ENCODE measurements around the gene ZNF652. TPM values are rescaled to one million over a fixed set of nuclear protein-coding genes. Genes with fewer than 3 reads are reported as not detected.
"Not testable (repeated sequence)": the region's sequence is repeated elsewhere in the genome, so short reads cannot be mapped to it uniquely, and the experiment has no call there.

Gene ZNF652
- total RNA-seq, 4 donors from 2014 or later = 36.5 to 56.1 (median 42.5) TPM

DNA sequence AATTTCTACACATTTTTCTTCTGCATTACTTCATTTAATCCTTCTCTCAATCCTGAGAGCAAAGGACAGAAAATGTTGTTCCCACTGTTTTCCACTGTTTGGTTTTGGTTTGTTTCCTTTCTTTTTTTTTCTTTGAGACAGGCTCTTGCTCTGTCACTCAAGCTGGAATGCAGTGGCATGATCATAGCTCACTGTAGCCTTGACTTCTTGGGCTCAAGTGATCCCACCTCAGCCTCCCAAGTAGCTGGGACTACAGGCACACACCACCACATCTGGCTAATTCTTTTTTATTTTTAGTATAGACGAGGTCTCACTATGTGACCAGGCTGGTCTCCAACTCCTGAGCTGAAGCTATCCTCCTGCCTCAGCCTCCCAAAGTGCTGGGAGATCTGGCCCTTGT lies 7.0 kb upstream of the ZNF652 start:
- H3K9me3 ChIP-seq = no peaks in the 10 kb centered on the region
- H3K4me1 ChIP-seq = no peaks in the 10 kb centered on the region
- no peak overlapping the region for H3K27ac ChIP-seq
- no peaks in the 10 kb centered on the region for H3K36me3 ChIP-seq
- no peak overlapping the region for H3K4me3 ChIP-seq
- TF ChIP-seq POLR2A (IDR thresholded peaks at IDR 0.05) = no peak
- TF ChIP-seq, protein P1, sequence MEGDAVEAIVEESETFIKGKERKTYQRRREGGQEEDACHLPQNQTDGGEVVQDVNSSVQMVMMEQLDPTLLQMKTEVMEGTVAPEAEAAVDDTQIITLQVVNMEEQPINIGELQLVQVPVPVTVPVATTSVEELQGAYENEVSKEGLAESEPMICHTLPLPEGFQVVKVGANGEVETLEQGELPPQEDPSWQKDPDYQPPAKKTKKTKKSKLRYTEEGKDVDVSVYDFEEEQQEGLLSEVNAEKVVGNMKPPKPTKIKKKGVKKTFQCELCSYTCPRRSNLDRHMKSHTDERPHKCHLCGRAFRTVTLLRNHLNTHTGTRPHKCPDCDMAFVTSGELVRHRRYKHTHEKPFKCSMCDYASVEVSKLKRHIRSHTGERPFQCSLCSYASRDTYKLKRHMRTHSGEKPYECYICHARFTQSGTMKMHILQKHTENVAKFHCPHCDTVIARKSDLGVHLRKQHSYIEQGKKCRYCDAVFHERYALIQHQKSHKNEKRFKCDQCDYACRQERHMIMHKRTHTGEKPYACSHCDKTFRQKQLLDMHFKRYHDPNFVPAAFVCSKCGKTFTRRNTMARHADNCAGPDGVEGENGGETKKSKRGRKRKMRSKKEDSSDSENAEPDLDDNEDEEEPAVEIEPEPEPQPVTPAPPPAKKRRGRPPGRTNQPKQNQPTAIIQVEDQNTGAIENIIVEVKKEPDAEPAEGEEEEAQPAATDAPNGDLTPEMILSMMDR (IDR thresholded peaks at IDR 0.05) = no peak
- H3K27me3 ChIP-seq = no peaks in the 10 kb centered on the region
- DNase-seq = peak in 1 of 3 donors; percentile 2

DNA sequence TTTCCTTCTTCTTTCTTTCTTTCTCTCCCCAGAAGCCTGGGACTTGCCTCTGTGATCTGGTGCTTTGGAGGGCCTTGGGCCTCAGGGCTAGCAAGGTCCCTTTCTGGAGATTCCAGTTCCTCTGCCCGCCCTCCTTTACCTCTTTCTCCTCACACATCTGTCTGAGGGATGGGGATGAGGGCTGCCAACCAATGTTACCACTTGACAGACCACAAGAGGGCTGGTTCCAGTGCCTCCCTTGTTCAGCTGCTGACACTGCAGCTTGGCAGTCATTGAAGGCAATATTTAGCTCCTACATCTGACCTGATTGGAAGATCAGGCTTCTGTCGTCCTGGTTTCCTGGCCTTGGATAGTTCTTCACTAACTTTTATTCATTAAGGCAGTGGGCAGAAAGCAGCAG lies 3.6 kb upstream of the ZNF652 start:
- peak in 2 of 3 donors; percentile 20 to 51 for DNase-seq
- H3K4me1 ChIP-seq = peaks cover 0 to 6% (median 3%) of the 10 kb centered on the region in 4 donors
- no peak overlapping the region for H3K4me3 ChIP-seq
- H3K9me3 ChIP-seq = no peaks in the 10 kb centered on the region
- no peak overlapping the region for H3K27ac ChIP-seq
- TF ChIP-seq POLR2A (IDR thresholded peaks at IDR 0.05) = no peak
- TF ChIP-seq, protein P1 (IDR thresholded peaks at IDR 0.05) = no peak
- H3K27me3 ChIP-seq = no peaks in the 10 kb centered on the region
- H3K36me3 ChIP-seq = no peaks in the 10 kb centered on the region

DNA sequence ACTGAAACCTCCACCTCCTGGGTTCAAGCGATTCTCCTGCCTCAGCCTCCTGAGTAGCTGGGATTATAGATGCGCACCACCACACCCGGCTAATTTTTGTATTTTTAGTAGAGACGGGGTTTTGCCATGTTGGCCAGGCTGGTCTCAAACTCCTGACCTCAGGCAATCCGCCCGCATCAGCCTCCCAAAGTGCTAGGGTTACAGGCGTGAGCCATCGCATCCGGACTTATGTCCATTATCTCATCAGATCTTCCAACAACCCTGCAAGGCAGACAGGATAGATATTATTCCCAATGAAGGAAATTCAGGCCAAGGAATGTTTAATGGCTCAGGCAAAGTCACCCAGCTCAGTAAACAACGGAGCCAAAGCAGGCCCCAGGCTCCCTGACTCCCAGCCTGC lies 3.1 kb upstream of the ZNF652 start:
- H3K27ac ChIP-seq = not testable (repeated sequence)
- H3K4me1 ChIP-seq = peaks cover 0 to 12% (median 4%) of the 10 kb centered on the region in 4 donors

DNA sequence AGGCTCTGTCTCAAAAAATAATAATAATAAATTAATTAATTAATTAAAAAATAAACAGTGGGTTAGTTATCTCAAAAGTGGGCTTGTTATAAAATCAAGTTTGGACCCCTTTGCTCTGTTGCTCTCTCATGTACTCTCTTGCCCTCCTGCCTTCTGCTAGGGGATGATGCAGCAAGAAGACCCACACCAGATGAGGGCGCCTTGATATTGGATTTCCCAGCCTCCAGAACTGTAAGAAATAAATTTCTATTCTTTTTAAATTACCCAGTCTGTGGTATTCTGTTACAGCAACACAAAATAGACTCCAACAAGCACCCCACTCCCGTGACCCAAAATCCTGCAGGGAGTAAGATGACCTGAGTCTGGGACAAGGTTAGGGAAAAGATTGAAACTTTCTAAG lies 2.1 kb upstream of the ZNF652 start:
- TF ChIP-seq, protein P1 (IDR thresholded peaks at IDR 0.05) = no peak
- no peak for TF ChIP-seq POLR2A (IDR thresholded peaks at IDR 0.05)
- Histone ChIP-seq H3K9me3 (no peaks in the 10 kb centered on the region), H3K4me1 (peaks cover 0 to 22% (median 7%) of the 10 kb centered on the region in 4 donors), H3K27me3 (no peaks in the 10 kb centered on the region), H3K36me3 (no peaks in the 10 kb centered on the region), H3K4me3 (no peak overlapping the region), H3K27ac (no peak overlapping the region)
- peak in 1 of 3 donors; percentile 18 for DNase-seq

More for the DNA sequence above, 3.1 kb upstream of the ZNF652 start:
- H3K27me3 ChIP-seq, H3K9me3 ChIP-seq, H3K4me3 ChIP-seq, H3K36me3 ChIP-seq: not testable (repeated sequence)
- DNase-seq = peak in 2 of 3 donors; percentile 12 to 32

DNA sequence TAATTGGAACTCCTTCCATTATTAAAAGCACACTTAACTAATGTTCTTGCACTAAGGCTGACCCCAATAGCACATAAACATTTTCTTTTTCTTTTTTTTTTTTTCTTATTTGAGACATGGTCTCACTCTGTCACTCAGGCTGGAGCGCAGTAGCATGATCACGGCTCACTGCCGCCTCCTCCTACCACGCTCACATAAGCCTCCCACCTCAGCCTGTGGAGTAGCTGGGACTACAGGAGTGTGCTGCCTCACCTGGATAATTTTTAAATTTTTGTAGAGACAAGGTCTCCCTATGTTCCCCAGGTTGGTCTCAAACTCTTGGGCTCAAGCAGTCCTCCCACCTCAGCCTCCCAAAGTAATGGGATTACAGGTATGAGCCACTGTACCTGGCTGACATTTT lies 1.2 kb upstream of the ZNF652 start:
- no peaks in the 10 kb centered on the region for H3K36me3 ChIP-seq
- peak overlapping the region in 1 of 4 donors; percentile 100 for H3K27ac ChIP-seq
- peaks cover 0 to 29% (median 9%) of the 10 kb centered on the region in 4 donors for H3K4me1 ChIP-seq
- DNase-seq = peak in 2 of 3 donors; percentile 3 to 37
- no peaks in the 10 kb centered on the region for H3K9me3 ChIP-seq
- TF ChIP-seq POLR2A (IDR thresholded peaks at IDR 0.05) = no peak
- TF ChIP-seq, protein P1 (IDR thresholded peaks at IDR 0.05) = no peak
- H3K4me3 ChIP-seq = no peak overlapping the region
- H3K27me3 ChIP-seq = no peaks in the 10 kb centered on the region

DNA sequence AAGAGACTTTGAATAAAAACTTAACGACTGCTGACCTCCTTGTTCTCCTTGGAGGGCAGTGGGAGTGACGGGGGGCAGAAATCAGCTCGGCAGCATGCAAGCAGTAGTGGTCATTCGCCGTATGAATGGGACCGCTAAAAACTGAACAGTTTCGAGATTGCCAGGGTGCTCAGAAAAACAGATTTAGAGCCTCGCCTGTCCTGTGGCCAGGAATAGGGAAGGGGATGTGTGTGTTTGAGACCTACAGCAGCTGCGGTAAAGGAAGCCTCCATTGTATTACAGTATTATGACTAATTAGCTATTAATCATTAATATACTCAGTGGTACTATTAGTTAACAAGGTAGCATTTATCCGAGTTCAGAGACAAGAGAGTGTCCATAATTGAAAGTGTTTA lies 670 bp upstream of the ZNF652 start:
- DNase-seq = no peak
- Histone ChIP-seq H3K9me3 (no peaks in the 10 kb centered on the region), H3K4me3 (peak overlapping the region; percentile 83 to 100 (median 97)), H3K4me1 (peaks cover 0 to 29% (median 9%) of the 10 kb centered on the region in 4 donors), H3K27me3 (no peaks in the 10 kb centered on the region), H3K27ac (peak overlapping the region; percentile 91 to 100 (median 98)), H3K36me3 (no peaks in the 10 kb centered on the region)
- TF ChIP-seq, protein P1 (IDR thresholded peaks at IDR 0.05) = no peak
- no peak for TF ChIP-seq POLR2A (IDR thresholded peaks at IDR 0.05)

Measured in Peyer's patch (tissue), 4 donors.